Measurements from ENCODE around the gene TRPM4. TPM values are rescaled to one million over a fixed set of nuclear protein-coding genes. Genes with fewer than 3 reads are reported as not detected.

Gene TRPM4
- total and polyA plus RNA-seq, 10 of the 15 experiments (the other 5 are each of a cell fraction or from before 2014, with no cell fraction given) = 0.10 to 0.64 (median 0.15) TPM; not detected in 7

DNA sequence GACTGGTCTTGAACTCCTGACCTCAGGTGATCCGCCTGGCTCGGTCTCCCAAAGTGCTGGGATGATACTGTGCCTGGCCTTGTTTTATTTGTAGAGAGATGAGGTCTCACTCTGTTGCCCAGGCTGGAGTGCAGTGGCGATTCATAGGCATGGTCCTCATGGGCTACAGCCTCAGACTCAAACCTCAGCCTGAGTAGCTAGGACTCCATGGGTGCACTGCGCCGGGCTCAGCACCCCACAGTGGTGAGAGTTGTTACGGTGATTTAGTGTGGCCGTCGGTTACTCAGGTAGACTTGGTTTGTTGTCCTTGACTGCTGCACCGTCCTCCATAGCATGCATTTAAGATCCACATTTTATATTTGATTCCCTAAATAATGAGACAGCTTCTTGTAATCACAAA is 86.7 kb downstream of the TRPM4 start:
- H4K20me1 ChIP-seq (ENCODE audit: control insufficient read depth, insufficient read depth) = no peaks in the 10 kb centered on the region
- no peak for DNase-seq (ENCODE audit: low read depth, low spot score)
- in situ Hi-C loops (cut with MboI) = no loop called here
- H2AFZ ChIP-seq (ENCODE audit: control insufficient read depth, low read depth, low read length) = no peak overlapping the region
- H3K4me1 ChIP-seq (ENCODE audit: control insufficient read depth, insufficient read depth, low read length) = no peaks in the 10 kb centered on the region
- no peaks in the 10 kb centered on the region for H3K27me3 ChIP-seq (replicated peaks in 1 of 2; ENCODE audit: control insufficient read depth in 2 of 2, insufficient read depth in 2 of 2, low read length in 1 of 2)
- no peak for ATAC-seq
- WGBS (ENCODE audit: insufficient coverage, insufficient replicate concordance, low lambda C conversion rate, missing lambda C conversion rate) = 63% methylated on average over 9 of the region's 9 CpGs
- H3K4me2 ChIP-seq (ENCODE audit: control insufficient read depth, insufficient read depth) = no peak overlapping the region
- ChIA-PET SMC1A (ENCODE audit: uncharacterized antibody, unreplicated experiment) (interaction anchor here (1.2 kb wide), 1 partner anchor 36 kb away, joined by 3 read pairs; no protein-coding TSS in a partner anchor), CTCF (interaction anchor here (1.1 to 1.7 kb wide), 2 partner anchors 18 to 66 kb away, joined by 4 to 8 read pairs; no protein-coding TSS in a partner anchor), POLR2A (no interaction called here), RAD21 (ENCODE audit: unreplicated experiment) (no interaction called here)
- no peak overlapping the region for H3K9ac ChIP-seq (ENCODE audit: control insufficient read depth, insufficient read depth, low read length)
- intact Hi-C loops (cut with micrococcal nuclease; ENCODE audit: unreplicated experiment) = no loop called here
- no peaks in the 10 kb centered on the region for H3K9me3 ChIP-seq (replicated peaks; ENCODE audit: control insufficient read depth, insufficient read depth, low read length)
- BruUV-seq (replicated peaks) = no TSS peak
- H3K4me3 ChIP-seq = no peak overlapping the region
- H3K79me2 ChIP-seq (ENCODE audit: control insufficient read depth, insufficient read depth, low read length) = no peaks in the 10 kb centered on the region
- no peak for FAIRE-seq
- no peak overlapping the region for H3K27ac ChIP-seq (ENCODE audit: control insufficient read depth, insufficient read depth)
- no peaks in the 10 kb centered on the region for H3K36me3 ChIP-seq (ENCODE audit: control insufficient read depth in 2 of 2, insufficient read depth in 2 of 2, low read length in 1 of 2)
- TF ChIP-seq MEF2A (IDR thresholded peaks at IDR 0.05; ENCODE audit: insufficient read depth, low read depth, low read length) (no peak), ZNF384 (IDR thresholded peaks at IDR 0.05; ENCODE audit: borderline replicate concordance, low read depth, low read length) (no peak), SMC3 (IDR thresholded peaks at IDR 0.05; ENCODE audit: borderline replicate concordance, low read length) (no peak), ZNF24 (IDR thresholded peaks at IDR 0.05) (no peak), POLR2AphosphoS2 (IDR thresholded peaks at IDR 0.05; ENCODE audit: low read depth, low read length) (no peak), RCOR1 (conservative IDR thresholded peaks at IDR 0.05; ENCODE audit: low read depth, low read length) (no peak), CBFB (IDR thresholded peaks at IDR 0.05; ENCODE audit: low read depth) (no peak), NR2F1 (conservative IDR thresholded peaks at IDR 0.05) (no peak)
- TF ChIP-seq, protein P1, sequence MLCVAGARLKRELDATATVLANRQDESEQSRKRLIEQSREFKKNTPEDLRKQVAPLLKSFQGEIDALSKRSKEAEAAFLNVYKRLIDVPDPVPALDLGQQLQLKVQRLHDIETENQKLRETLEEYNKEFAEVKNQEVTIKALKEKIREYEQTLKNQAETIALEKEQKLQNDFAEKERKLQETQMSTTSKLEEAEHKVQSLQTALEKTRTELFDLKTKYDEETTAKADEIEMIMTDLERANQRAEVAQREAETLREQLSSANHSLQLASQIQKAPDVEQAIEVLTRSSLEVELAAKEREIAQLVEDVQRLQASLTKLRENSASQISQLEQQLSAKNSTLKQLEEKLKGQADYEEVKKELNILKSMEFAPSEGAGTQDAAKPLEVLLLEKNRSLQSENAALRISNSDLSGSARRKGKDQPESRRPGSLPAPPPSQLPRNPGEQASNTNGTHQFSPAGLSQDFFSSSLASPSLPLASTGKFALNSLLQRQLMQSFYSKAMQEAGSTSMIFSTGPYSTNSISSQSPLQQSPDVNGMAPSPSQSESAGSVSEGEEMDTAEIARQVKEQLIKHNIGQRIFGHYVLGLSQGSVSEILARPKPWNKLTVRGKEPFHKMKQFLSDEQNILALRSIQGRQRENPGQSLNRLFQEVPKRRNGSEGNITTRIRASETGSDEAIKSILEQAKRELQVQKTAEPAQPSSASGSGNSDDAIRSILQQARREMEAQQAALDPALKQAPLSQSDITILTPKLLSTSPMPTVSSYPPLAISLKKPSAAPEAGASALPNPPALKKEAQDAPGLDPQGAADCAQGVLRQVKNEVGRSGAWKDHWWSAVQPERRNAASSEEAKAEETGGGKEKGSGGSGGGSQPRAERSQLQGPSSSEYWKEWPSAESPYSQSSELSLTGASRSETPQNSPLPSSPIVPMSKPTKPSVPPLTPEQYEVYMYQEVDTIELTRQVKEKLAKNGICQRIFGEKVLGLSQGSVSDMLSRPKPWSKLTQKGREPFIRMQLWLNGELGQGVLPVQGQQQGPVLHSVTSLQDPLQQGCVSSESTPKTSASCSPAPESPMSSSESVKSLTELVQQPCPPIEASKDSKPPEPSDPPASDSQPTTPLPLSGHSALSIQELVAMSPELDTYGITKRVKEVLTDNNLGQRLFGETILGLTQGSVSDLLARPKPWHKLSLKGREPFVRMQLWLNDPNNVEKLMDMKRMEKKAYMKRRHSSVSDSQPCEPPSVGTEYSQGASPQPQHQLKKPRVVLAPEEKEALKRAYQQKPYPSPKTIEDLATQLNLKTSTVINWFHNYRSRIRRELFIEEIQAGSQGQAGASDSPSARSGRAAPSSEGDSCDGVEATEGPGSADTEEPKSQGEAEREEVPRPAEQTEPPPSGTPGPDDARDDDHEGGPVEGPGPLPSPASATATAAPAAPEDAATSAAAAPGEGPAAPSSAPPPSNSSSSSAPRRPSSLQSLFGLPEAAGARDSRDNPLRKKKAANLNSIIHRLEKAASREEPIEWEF (IDR thresholded peaks at IDR 0.05; ENCODE audit: insufficient replicate concordance, low read depth, low read length) = no peak
- TF ChIP-seq, protein P2, sequence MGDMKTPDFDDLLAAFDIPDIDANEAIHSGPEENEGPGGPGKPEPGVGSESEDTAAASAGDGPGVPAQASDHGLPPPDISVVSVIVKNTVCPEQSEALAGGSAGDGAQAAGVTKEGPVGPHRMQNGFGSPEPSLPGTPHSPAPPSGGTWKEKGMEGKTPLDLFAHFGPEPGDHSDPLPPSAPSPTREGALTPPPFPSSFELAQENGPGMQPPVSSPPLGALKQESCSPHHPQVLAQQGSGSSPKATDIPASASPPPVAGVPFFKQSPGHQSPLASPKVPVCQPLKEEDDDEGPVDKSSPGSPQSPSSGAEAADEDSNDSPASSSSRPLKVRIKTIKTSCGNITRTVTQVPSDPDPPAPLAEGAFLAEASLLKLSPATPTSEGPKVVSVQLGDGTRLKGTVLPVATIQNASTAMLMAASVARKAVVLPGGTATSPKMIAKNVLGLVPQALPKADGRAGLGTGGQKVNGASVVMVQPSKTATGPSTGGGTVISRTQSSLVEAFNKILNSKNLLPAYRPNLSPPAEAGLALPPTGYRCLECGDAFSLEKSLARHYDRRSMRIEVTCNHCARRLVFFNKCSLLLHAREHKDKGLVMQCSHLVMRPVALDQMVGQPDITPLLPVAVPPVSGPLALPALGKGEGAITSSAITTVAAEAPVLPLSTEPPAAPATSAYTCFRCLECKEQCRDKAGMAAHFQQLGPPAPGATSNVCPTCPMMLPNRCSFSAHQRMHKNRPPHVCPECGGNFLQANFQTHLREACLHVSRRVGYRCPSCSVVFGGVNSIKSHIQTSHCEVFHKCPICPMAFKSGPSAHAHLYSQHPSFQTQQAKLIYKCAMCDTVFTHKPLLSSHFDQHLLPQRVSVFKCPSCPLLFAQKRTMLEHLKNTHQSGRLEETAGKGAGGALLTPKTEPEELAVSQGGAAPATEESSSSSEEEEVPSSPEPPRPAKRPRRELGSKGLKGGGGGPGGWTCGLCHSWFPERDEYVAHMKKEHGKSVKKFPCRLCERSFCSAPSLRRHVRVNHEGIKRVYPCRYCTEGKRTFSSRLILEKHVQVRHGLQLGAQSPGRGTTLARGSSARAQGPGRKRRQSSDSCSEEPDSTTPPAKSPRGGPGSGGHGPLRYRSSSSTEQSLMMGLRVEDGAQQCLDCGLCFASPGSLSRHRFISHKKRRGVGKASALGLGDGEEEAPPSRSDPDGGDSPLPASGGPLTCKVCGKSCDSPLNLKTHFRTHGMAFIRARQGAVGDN (IDR thresholded peaks at IDR 0.05) = no peak
- TF ChIP-seq, protein P3, sequence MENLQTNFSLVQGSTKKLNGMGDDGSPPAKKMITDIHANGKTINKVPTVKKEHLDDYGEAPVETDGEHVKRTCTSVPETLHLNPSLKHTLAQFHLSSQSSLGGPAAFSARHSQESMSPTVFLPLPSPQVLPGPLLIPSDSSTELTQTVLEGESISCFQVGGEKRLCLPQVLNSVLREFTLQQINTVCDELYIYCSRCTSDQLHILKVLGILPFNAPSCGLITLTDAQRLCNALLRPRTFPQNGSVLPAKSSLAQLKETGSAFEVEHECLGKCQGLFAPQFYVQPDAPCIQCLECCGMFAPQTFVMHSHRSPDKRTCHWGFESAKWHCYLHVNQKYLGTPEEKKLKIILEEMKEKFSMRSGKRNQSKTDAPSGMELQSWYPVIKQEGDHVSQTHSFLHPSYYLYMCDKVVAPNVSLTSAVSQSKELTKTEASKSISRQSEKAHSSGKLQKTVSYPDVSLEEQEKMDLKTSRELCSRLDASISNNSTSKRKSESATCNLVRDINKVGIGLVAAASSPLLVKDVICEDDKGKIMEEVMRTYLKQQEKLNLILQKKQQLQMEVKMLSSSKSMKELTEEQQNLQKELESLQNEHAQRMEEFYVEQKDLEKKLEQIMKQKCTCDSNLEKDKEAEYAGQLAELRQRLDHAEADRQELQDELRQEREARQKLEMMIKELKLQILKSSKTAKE (IDR thresholded peaks at IDR 0.05; ENCODE audit: low read depth, poor library complexity, severe bottlenecking) = no peak
